Fibroblast of the aortic adventitia (primary cell): ENCODE results near the gene ZBTB20. TPM values are rescaled to one million over a fixed set of nuclear protein-coding genes. Genes with fewer than 3 reads are reported as not detected.
A peak's percentile ranks its signal among the peaks of the same experiment; 100 is the strongest.

ENCODE experiments used
- DNase-seq: peaks from one replicate; pipeline ENCODE4 v3.0.0-alpha.2; 2010; ENCODE audit warnings: low read depth
- H3K4me3 ChIP-seq: 2 replicates; pipeline ENCODE4 v1.5.1; 2011; ENCODE audit warnings: low read depth, mild to moderate bottlenecking, control low read depth, low read length, moderate library complexity
- total RNA-seq: library from RNA; depleted of rRNA; stranded (reverse); fragments of >200 nt; gene quantifications from 2 replicates; pipeline ENCODE4 v1.2.3, GENCODE V29; 2012; ENCODE audit warnings: low replicate concordance
- TF ChIP-seq, protein P1 (sequence below): IDR thresholded peaks from 2 replicates; pipeline ENCODE4 v1.5.1; 2011; ENCODE audit warnings: mild to moderate bottlenecking, low read length, control low read depth, inconsistent platforms; ENCODE audit not compliant: insufficient read depth

ZBTB20 gene
- total RNA-seq, 1 donor = 47.2 TPM

DNA sequence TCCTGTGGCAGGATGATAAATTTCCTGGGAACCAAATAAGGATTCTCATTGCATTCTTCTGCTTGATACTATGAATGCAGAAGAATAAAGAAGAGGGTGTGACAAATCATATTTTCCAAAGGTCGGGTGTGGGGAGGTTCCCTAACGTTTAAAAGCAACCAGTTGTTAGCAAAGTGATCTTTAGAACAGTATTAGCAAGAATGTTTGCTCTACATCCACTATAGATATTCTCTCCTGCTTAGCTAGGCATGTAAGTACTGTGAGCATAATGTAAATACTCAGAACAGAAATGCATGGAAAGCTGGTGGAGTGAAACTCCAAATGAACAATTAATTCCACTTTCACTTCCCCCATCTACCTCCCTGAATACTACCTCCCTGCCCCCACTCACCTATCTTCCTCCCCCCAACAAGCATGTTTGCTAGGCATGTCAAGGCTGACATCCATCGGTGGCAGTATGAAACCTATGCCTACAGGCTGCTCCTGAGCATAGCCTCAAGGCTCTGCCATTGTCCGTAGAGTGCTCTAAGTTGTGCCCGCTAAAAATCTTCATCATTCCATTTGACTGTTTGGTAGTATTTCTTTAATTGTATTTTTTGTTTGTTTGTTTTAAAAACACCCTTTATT is 523.6 kb downstream of the ZBTB20 start:
- TF ChIP-seq, protein P1, sequence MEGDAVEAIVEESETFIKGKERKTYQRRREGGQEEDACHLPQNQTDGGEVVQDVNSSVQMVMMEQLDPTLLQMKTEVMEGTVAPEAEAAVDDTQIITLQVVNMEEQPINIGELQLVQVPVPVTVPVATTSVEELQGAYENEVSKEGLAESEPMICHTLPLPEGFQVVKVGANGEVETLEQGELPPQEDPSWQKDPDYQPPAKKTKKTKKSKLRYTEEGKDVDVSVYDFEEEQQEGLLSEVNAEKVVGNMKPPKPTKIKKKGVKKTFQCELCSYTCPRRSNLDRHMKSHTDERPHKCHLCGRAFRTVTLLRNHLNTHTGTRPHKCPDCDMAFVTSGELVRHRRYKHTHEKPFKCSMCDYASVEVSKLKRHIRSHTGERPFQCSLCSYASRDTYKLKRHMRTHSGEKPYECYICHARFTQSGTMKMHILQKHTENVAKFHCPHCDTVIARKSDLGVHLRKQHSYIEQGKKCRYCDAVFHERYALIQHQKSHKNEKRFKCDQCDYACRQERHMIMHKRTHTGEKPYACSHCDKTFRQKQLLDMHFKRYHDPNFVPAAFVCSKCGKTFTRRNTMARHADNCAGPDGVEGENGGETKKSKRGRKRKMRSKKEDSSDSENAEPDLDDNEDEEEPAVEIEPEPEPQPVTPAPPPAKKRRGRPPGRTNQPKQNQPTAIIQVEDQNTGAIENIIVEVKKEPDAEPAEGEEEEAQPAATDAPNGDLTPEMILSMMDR = no peak
- no peak for DNase-seq
- peak overlapping the region; percentile 70 for H3K4me3 ChIP-seq

DNA sequence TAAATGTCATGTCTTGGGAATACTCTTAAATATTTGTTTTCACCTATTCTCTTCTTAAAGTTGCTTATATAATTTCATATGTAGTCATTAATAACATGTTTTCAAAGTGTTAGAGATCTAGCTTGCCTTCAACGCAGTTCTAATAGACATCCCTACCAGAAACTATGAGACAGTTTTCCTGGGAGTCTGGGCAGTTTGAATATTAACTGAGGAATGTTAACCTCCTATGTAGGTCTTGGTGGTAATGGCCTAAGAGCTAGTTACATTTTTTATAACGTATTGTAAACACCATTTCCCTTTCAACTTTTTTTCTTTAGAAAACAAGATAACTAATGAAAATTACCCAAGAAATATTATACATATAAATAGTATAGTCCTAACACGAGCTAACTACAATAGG is 525.1 kb downstream of the ZBTB20 start:
- TF ChIP-seq, protein P1 = no peak
- no peak overlapping the region for H3K4me3 ChIP-seq
- DNase-seq = no peak

DNA sequence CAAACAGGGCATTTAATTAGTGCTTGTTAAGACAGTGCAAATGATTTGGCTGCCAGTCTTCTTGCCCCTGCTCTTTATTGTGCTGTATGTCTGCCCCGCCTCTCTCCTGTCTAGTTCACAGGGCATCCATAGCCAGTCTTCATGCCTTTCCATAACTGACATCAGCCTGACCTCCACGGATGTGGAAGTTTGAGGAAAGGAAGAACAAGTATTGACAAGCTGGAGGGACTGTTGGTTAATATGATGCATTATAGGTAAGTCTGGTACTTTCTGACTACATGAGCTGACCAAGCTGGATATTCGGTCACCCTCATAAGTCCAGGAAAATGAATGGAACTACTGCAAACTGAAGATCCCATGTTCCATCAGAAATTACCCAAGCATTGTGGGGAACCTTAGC is 527.3 kb downstream of the ZBTB20 start:
- no peak for DNase-seq
- no peak overlapping the region for H3K4me3 ChIP-seq
- TF ChIP-seq, protein P1 = no peak

DNA sequence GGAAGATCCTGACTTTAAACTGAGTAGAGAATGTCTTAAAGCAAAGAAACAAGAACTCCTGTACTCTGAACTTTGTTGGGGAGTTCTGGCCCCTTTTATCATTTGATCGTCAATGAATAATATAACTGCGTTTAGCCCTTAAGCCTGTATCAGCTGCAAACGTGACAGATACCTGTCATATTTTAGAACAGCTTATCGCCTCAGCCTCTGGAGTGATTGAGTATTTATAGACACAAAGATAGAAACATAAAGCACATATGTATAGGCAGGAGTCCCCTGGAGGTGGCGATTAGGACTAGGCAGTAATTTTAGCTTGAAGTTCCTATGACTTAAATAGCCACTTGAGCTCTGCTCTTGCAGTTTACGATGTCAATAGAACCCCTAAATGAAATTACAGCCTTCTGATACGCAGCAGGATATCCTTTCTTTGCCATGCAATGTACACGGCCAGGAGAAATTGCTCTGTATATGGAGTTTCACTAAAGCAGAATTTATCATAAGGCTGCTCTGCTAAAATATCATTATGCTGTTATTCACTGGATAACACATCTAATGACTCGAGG is 531.5 kb downstream of the ZBTB20 start:
- no peak overlapping the region for H3K4me3 ChIP-seq
- TF ChIP-seq, protein P1 = no peak

DNA sequence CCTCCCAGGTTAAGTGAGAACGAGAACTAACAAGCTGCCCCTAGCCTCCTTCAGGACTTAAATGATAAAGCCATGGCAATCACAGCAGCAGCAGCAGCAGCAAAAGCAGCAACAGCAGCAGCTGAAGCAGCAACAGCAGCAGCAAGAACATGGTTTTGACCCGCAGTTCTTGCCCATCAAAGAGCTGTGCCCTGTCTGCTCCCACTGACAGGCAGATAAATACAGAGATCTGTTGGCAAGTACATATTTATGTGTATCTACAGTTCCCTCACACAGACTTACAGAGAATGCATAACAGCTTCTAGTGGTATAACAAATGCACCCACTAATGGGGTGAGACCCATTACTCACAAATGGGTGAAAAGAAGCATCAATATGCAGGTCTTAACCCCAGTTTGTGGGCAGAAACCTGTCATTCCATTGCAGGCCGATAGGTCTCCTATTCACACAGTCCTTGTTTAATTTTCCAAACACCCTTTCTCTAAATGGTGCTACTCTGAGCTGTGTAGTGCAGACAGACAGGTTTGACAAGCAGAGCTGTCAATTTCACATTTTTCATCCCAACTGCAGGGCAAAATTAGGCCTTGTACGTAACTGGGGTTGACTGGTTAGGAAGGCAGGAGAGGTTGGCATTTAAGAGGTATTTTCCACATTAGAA is 537.0 kb downstream of the ZBTB20 start:
- TF ChIP-seq, protein P1 = no peak
- DNase-seq = no peak
- H3K4me3 ChIP-seq = no peak overlapping the region

More for the DNA sequence above, 531.5 kb downstream of the ZBTB20 start:
- no peak for DNase-seq

DNA sequence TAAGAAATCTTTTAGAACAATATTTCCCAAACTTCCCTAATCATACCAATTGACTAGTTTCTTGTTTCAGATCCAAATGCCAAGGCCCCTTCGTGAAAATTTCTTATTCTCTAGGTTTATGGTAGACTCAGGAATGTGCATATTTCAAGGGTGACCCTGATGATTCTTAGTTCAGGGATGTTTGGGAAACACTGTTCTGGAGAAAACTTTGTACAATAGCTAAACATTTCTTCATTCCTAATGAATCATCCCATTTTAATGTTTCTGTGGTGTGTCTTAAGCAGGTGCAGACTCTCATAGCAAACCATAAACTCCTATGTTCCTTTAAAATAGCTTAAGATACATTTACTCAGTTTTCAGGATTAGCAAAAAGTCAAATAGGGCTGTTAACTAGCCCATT is 538.8 kb downstream of the ZBTB20 start:
- no peak overlapping the region for H3K4me3 ChIP-seq
- peak; percentile 90 for DNase-seq
- TF ChIP-seq, protein P1 = no peak
